SK-N-SH treated with all-trans-retinoic acid at 6 μM for 48 hours (cell line): ENCODE results near the gene DCC.

Experiments
- BACH2 ChIP-seq: fragments of 250-450 bp; sonication (Bioruptor Pico); IDR thresholded peaks from 2 replicates; pipeline ENCODE4 v1.9.0; 2021; ENCODE audit warnings: mild to moderate bottlenecking, borderline replicate concordance
- CSDC2 ChIP-seq: fragments of 250-450 bp; sonication (Bioruptor Pico); IDR thresholded peaks from 2 replicates; pipeline ENCODE4 v1.5.0; 2020; ENCODE audit warnings: mild to moderate bottlenecking, moderate library complexity
- ESRRG ChIP-seq: fragments of 250-450 bp; sonication (Bioruptor Pico); IDR thresholded peaks from 2 replicates; pipeline ENCODE4 v1.6.1; 2021; ENCODE audit warnings: mild to moderate bottlenecking
- RARB ChIP-seq: fragments of 250-450 bp; sonication (Bioruptor Pico); IDR thresholded peaks from 2 replicates; pipeline ENCODE4 v1.8.0; 2021; ENCODE audit warnings: mild to moderate bottlenecking, moderate library complexity
- TSHZ2 ChIP-seq: fragments of 250-450 bp; sonication (Bioruptor Pico); IDR thresholded peaks from 2 replicates; pipeline ENCODE4 v1.5.0; 2020; ENCODE audit warnings: mild to moderate bottlenecking, moderate library complexity
- ZNF565 ChIP-seq: fragments of 450-650 bp; formaldehyde crosslinking; conservative IDR thresholded peaks from 2 replicates; pipeline ENCODE4 v1.5.0; 2020; ENCODE audit warnings: low read depth, mild to moderate bottlenecking, moderate library complexity
- ZNF70 ChIP-seq: fragments of 450-650 bp; formaldehyde crosslinking; IDR thresholded peaks from 2 replicates; pipeline ENCODE4 v1.5.0; 2020; ENCODE audit warnings: mild to moderate bottlenecking, moderate library complexity
- ZNF8 ChIP-seq: fragments of 450-650 bp; formaldehyde crosslinking; IDR thresholded peaks from 2 replicates; pipeline ENCODE4 v1.5.0; 2020; ENCODE audit warnings: mild to moderate bottlenecking, moderate library complexity
- TF ChIP-seq, protein P1 (sequence below): fragments of 250-450 bp; sonication (Bioruptor Pico); IDR thresholded peaks from 2 replicates; pipeline ENCODE4 v1.8.0; 2021; ENCODE audit warnings: low read depth, mild to moderate bottlenecking, moderate library complexity, borderline replicate concordance

DNA sequence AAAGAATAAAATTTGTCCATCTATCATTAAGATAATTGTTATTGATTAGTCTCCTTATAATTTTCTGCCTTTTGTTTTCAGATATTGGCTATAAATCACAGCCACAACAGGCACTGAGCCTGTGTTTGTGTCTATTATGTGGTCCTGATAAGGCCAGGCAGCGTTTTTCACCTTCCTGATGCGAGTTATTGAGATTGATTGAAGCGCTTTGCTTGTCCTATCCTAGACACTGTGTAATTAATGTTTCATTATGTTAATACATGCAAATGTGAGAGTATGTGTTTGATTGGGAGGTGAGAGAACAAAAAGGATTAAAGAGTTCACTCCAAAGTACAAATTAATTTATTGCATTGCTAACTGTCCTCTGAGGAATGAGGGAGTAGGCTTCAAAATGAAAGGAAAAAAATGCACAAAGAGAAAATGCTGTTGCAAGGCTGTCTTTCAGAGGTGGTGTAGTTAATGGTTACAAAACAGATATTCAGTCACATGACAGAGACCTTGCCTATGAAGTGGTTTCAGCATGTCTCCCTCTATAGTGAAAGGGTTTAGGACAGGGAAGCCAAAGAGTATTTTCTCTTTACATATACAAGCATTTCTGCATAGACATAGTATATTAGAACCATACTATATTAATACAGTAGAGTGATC, 391.1 kb downstream of the DCC start:
- TF ChIP-seq TSHZ2, result no peak
- no peak for TF ChIP-seq ZNF70 (CRISPR knock-in tag)
- TF ChIP-seq RARB, result no peak
- no peak for TF ChIP-seq ZNF8 (CRISPR knock-in tag)
- TF ChIP-seq CSDC2 (CRISPR knock-in tag), result no peak
- no peak for TF ChIP-seq ZNF565
- TF ChIP-seq, protein P1, sequence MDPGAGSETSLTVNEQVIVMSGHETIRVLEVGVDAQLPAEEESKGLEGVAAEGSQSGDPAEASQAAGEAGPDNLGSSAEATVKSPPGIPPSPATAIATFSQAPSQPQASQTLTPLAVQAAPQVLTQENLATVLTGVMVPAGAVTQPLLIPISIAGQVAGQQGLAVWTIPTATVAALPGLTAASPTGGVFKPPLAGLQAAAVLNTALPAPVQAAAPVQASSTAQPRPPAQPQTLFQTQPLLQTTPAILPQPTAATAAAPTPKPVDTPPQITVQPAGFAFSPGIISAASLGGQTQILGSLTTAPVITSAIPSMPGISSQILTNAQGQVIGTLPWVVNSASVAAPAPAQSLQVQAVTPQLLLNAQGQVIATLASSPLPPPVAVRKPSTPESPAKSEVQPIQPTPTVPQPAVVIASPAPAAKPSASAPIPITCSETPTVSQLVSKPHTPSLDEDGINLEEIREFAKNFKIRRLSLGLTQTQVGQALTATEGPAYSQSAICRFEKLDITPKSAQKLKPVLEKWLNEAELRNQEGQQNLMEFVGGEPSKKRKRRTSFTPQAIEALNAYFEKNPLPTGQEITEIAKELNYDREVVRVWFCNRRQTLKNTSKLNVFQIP (CRISPR knock-in tag), result no peak
- no peak for TF ChIP-seq ESRRG (CRISPR knock-in tag)
- TF ChIP-seq BACH2, result no peak
